Measurements from ENCODE around the gene HEXD.

The HEXD gene

GRCh38 chr17:82450357-82451106, 32.4 kb downstream of the HEXD start, which contains the start of gene CYBC1 (continued):
- TF ChIP-seq TSHZ1 (tag by site-specific recombination; IDR thresholded peaks at IDR 0.05; ENCODE audit: borderline replicate concordance) (no peak), ZBTB48 (tag by site-specific recombination; IDR thresholded peaks at IDR 0.05) (no peak), SETDB1 (IDR thresholded peaks at IDR 0.05; ENCODE audit: insufficient read length, low read length) (no peak), SCRT2 (tag by site-specific recombination; IDR thresholded peaks at IDR 0.05) (no peak), MYNN (tag by site-specific recombination; IDR thresholded peaks at IDR 0.05; ENCODE audit: borderline replicate concordance) (no peak), ZNF623 (tag by site-specific recombination; IDR thresholded peaks at IDR 0.05) (no peak), ZNF830 (tag by site-specific recombination; IDR thresholded peaks at IDR 0.05; ENCODE audit: low read depth) (no peak), ZBTB20 (tag by site-specific recombination; IDR thresholded peaks at IDR 0.05) (peak; percentile 14; the same call in 1 of the 2 replicates), KLF9 (tag by site-specific recombination; IDR thresholded peaks at IDR 0.05; ENCODE audit: low read depth) (peak; percentile 98), PRDM1 (tag by site-specific recombination; IDR thresholded peaks at IDR 0.05) (no peak), ZNF610 (tag by site-specific recombination; IDR thresholded peaks at IDR 0.05; ENCODE audit: borderline replicate concordance) (no peak), PRDM4 (tag by site-specific recombination; IDR thresholded peaks at IDR 0.05) (no peak), ZNF624 (tag by site-specific recombination; IDR thresholded peaks at IDR 0.05) (no peak), ZNF398 (tag by site-specific recombination; IDR thresholded peaks at IDR 0.05) (0 out of 2 replicates have a peak, but pooled peaks have one; percentile 23), ZNF112 (tag by site-specific recombination; IDR thresholded peaks at IDR 0.05) (no peak), ZNF629 (tag by site-specific recombination; IDR thresholded peaks at IDR 0.05) (no peak), ZNF350 (tag by site-specific recombination; IDR thresholded peaks at IDR 0.05) (no peak), ZNF548 (tag by site-specific recombination; IDR thresholded peaks at IDR 0.05) (no peak), GLI2 (tag by site-specific recombination; IDR thresholded peaks at IDR 0.05; ENCODE audit: borderline replicate concordance, low read depth) (no peak), ZNF501 (tag by site-specific recombination; IDR thresholded peaks at IDR 0.05) (no peak), ZNF133 (tag by site-specific recombination; IDR thresholded peaks at IDR 0.05) (no peak), BCL11B (tag by site-specific recombination; IDR thresholded peaks at IDR 0.05; ENCODE audit: low read depth) (no peak), EGR2 (tag by site-specific recombination; IDR thresholded peaks at IDR 0.05; ENCODE audit: low read depth) (peak; percentile 36; the same call in 1 of the 2 replicates), ZNF792 (tag by site-specific recombination; IDR thresholded peaks at IDR 0.05) (no peak; the same call in 1 of the 2 replicates), ZNF513 (tag by site-specific recombination; IDR thresholded peaks at IDR 0.05) (no peak), ZNF596 (tag by site-specific recombination; IDR thresholded peaks at IDR 0.05) (no peak), ZBTB49 (tag by site-specific recombination; IDR thresholded peaks at IDR 0.05; ENCODE audit: low read depth) (no peak), ZBTB8A (tag by site-specific recombination; IDR thresholded peaks at IDR 0.05) (peak; percentile 90), ZNF223 (tag by site-specific recombination; IDR thresholded peaks at IDR 0.05) (no peak)
